Measurements from ENCODE around the gene TCAIM.

- TF ChIP-seq, protein P1, sequence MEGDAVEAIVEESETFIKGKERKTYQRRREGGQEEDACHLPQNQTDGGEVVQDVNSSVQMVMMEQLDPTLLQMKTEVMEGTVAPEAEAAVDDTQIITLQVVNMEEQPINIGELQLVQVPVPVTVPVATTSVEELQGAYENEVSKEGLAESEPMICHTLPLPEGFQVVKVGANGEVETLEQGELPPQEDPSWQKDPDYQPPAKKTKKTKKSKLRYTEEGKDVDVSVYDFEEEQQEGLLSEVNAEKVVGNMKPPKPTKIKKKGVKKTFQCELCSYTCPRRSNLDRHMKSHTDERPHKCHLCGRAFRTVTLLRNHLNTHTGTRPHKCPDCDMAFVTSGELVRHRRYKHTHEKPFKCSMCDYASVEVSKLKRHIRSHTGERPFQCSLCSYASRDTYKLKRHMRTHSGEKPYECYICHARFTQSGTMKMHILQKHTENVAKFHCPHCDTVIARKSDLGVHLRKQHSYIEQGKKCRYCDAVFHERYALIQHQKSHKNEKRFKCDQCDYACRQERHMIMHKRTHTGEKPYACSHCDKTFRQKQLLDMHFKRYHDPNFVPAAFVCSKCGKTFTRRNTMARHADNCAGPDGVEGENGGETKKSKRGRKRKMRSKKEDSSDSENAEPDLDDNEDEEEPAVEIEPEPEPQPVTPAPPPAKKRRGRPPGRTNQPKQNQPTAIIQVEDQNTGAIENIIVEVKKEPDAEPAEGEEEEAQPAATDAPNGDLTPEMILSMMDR (IDR thresholded peaks at IDR 0.05) = no peak
- no peak for TF ChIP-seq POLR2A (IDR thresholded peaks at IDR 0.05)
Observed at GRCh38 chr3:44396200-44397171, 57.9 kb downstream of the TCAIM start.
